ENCODE data around the gene SOCS1. TPM values are rescaled to one million over a fixed set of nuclear protein-coding genes. Genes with fewer than 3 reads are reported as not detected.

SOCS1 gene
- total RNA-seq, 1 experiment from 2014 or later = 0.68 TPM

- DNase-seq (ENCODE audit: low spot score) = no peak
- in situ Hi-C loops (cut with HindIII; ENCODE audit: low sequenced_read_pairs) = no loop called here
These were observed 5.0 kb downstream of the SOCS1 start for GRCh38 chr16:11250786-11251524.

GRCh38 chr16:11250091-11250785 is 5.8 kb downstream of the SOCS1 start:
- no peak for DNase-seq (ENCODE audit: low spot score)
- in situ Hi-C loops (cut with HindIII; ENCODE audit: low sequenced_read_pairs) = no loop called here

- no peak for DNase-seq (ENCODE audit: low spot score)
- in situ Hi-C loops (cut with HindIII; ENCODE audit: low sequenced_read_pairs) = no loop called here
These were observed 6.6 kb downstream of the SOCS1 start for GRCh38 chr16:11249233-11250061.

GRCh38 chr16:11248133-11248532 is 7.9 kb downstream of the SOCS1 start:
- in situ Hi-C loops (cut with HindIII; ENCODE audit: low sequenced_read_pairs) = no loop called here
- no peak for DNase-seq (ENCODE audit: low spot score)

- in situ Hi-C loops (cut with HindIII; ENCODE audit: low sequenced_read_pairs) = no loop called here
- DNase-seq (ENCODE audit: low spot score) = no peak
These were observed 10.0 kb downstream of the SOCS1 start for GRCh38 chr16:11245988-11246387.

- in situ Hi-C loops (cut with HindIII; ENCODE audit: low sequenced_read_pairs) = no loop called here
These were observed 10.7 kb downstream of the SOCS1 start for GRCh38 chr16:11245222-11245737.

GRCh38 chr16:11242658-11243057 is 13.3 kb downstream of the SOCS1 start:
- DNase-seq (ENCODE audit: low spot score) = peak; percentile 91
- in situ Hi-C loops (cut with HindIII; ENCODE audit: low sequenced_read_pairs) = no loop called here

More at GRCh38 chr16:11245222-11245737, 10.7 kb downstream of the SOCS1 start:
- no peak for DNase-seq (ENCODE audit: low spot score)

- in situ Hi-C loops (cut with HindIII; ENCODE audit: low sequenced_read_pairs) = no loop called here
- no peak for DNase-seq (ENCODE audit: low spot score)
These were observed 14.4 kb downstream of the SOCS1 start for GRCh38 chr16:11241480-11242204.

- in situ Hi-C loops (cut with HindIII; ENCODE audit: low sequenced_read_pairs) = no loop called here
- DNase-seq (ENCODE audit: low spot score) = no peak
These were observed 15.1 kb downstream of the SOCS1 start for GRCh38 chr16:11240636-11241473.

GRCh38 chr16:11239644-11240632 is 16.1 kb downstream of the SOCS1 start:
- no peak for DNase-seq (ENCODE audit: low spot score)

GRCh38 chr16:11238272-11239202 is 17.5 kb downstream of the SOCS1 start:
- in situ Hi-C loops (cut with HindIII; ENCODE audit: low sequenced_read_pairs) = no loop called here

More at GRCh38 chr16:11239644-11240632, 16.1 kb downstream of the SOCS1 start:
- in situ Hi-C loops (cut with HindIII; ENCODE audit: low sequenced_read_pairs) = no loop called here

GRCh38 chr16:11236461-11237254 is 19.3 kb downstream of the SOCS1 start:
- in situ Hi-C loops (cut with HindIII; ENCODE audit: low sequenced_read_pairs) = no loop called here
- no peak for DNase-seq (ENCODE audit: low spot score)

More at GRCh38 chr16:11238272-11239202, 17.5 kb downstream of the SOCS1 start:
- DNase-seq (ENCODE audit: low spot score) = no peak

- in situ Hi-C loops (cut with HindIII; ENCODE audit: low sequenced_read_pairs) = no loop called here
- no peak for DNase-seq (ENCODE audit: low spot score)
These were observed 20.4 kb downstream of the SOCS1 start for GRCh38 chr16:11235703-11235991.

GRCh38 chr16:11234884-11235702 is 20.9 kb downstream of the SOCS1 start:
- no peak for DNase-seq (ENCODE audit: low spot score)
- in situ Hi-C loops (cut with HindIII; ENCODE audit: low sequenced_read_pairs) = no loop called here
